ENCODE data around the gene HAUS7.

HAUS7 gene

GRCh38 chrX:153449368-153450113 lies 20.8 kb downstream of the HAUS7 start:
- no peak overlapping the region for H3K4me3 ChIP-seq (ENCODE audit: low read depth, low read length)
- in situ Hi-C loops (cut with HindIII; ENCODE audit: low sequenced_read_pairs) = no loop called here
- TF ChIP-seq CTCF (IDR thresholded peaks at IDR 0.05; ENCODE audit: low read depth, low read length) = no peak
- no peak for DNase-seq (ENCODE audit: low read depth, low spot score)

GRCh38 chrX:153448556-153449367 lies 21.6 kb downstream of the HAUS7 start:
- in situ Hi-C loops (cut with HindIII; ENCODE audit: low sequenced_read_pairs) = no loop called here
- no peak overlapping the region for H3K4me3 ChIP-seq (ENCODE audit: low read depth, low read length)
- DNase-seq (ENCODE audit: low read depth, low spot score) = no peak
- no peak for TF ChIP-seq CTCF (IDR thresholded peaks at IDR 0.05; ENCODE audit: low read depth, low read length)

GRCh38 chrX:153447581-153447960 lies 22.8 kb downstream of the HAUS7 start:
- DNase-seq (ENCODE audit: low read depth, low spot score) = no peak
- no peak overlapping the region for H3K4me3 ChIP-seq (ENCODE audit: low read depth, low read length)
- in situ Hi-C loops (cut with HindIII; ENCODE audit: low sequenced_read_pairs) = no loop called here
- no peak for TF ChIP-seq CTCF (IDR thresholded peaks at IDR 0.05; ENCODE audit: low read depth, low read length)

GRCh38 chrX:153446950-153447580 lies 23.3 kb downstream of the HAUS7 start:
- in situ Hi-C loops (cut with HindIII; ENCODE audit: low sequenced_read_pairs) = no loop called here
- no peak for DNase-seq (ENCODE audit: low read depth, low spot score)
- no peak overlapping the region for H3K4me3 ChIP-seq (ENCODE audit: low read depth, low read length)
- TF ChIP-seq CTCF (IDR thresholded peaks at IDR 0.05; ENCODE audit: low read depth, low read length) = no peak

- no peak overlapping the region for H3K4me3 ChIP-seq (ENCODE audit: low read depth, low read length)
- DNase-seq (ENCODE audit: low read depth, low spot score) = no peak
- TF ChIP-seq CTCF (IDR thresholded peaks at IDR 0.05; ENCODE audit: low read depth, low read length) = no peak
- in situ Hi-C loops (cut with HindIII; ENCODE audit: low sequenced_read_pairs) = no loop called here
Measured at GRCh38 chrX:153446636-153446936, 23.8 kb downstream of the HAUS7 start.

- DNase-seq (ENCODE audit: low read depth, low spot score) = no peak
- H3K4me3 ChIP-seq (ENCODE audit: low read depth, low read length) = no peak within 1 kb of the TSS
- TF ChIP-seq CTCF (IDR thresholded peaks at IDR 0.05; ENCODE audit: low read depth, low read length) = no peak
- in situ Hi-C loops (cut with HindIII; ENCODE audit: low sequenced_read_pairs) = no loop called here
Measured at GRCh38 chrX:153445856-153446635, 24.3 kb downstream of the HAUS7 start, which contains the start of gene TREX2. TREX2 (minus strand) TSS chrX:153446056; CDS start chrX:153445430, 626 bp downstream.
